ENCODE data around the gene SLC26A2. TPM values are rescaled to one million over a fixed set of nuclear protein-coding genes. Genes with fewer than 3 reads are reported as not detected.

SLC26A2 gene
- total RNA-seq, 1 experiment from 2014 or later, result 10.8 TPM

DNA sequence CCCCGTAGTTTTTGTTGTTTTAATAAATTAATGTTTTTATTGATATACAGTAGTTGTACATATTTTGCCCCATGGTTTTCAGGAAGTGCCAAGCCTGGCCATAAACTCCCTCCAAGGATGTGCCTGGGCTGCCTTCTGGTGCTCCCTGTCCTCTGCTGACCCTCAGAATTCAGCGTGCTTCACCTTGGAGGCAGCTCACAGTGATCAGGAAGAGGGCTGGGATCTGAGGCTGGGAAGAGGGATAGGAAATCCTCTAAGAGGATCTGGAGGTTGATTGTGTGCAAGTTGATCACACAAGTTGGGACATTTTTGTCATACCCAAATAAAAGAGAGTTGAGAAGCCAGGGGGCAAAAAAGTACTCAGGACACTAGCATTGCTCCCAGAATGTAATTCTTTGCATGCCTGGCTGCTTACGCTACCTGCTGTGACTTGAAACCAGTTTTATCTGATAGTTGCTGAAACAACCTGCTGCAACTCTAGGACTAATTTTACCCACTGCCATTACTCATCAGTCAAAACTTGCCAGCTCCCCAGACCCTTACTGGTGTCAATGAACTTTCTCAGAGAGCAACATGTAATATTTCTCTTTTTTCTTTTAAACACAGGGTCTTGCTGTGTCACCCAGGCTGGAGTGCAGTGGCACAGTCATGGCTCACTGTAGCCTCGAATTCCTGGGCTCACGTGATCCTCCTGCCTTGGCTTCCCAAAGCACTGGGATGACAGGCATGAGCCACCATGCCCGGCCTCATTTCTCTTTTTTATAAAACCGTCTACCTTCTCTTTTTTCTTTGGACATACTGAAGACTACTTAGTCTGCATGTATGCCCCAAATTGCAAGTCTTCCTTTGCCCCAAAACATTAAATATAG lies 44.9 kb upstream of the SLC26A2 start:
- Histone ChIP-seq H4K20me1 (ENCODE audit: low read length) (no peaks in the 10 kb centered on the region), H3K9ac (ENCODE audit: low read length) (no peak overlapping the region), H3K27me3 (ENCODE audit: low read length) (no peaks in the 10 kb centered on the region), H3K4me3 (ENCODE audit: low read length) (no peak overlapping the region), H3K4me1 (ENCODE audit: insufficient read depth, low read length) (0 out of 2 replicates have a peak, but pooled peaks cover 5% of the 10 kb centered on the region), H3K4me2 (ENCODE audit: low read length) (no peak overlapping the region), H3F3A (ENCODE audit: low read length, unreplicated experiment) (no peaks in the 10 kb centered on the region), H3K9me2 (replicated peaks; ENCODE audit: low read length) (no peaks in the 10 kb centered on the region), H2AFZ (ENCODE audit: low read length) (no peak overlapping the region), H3K79me2 (ENCODE audit: low read length) (no peaks in the 10 kb centered on the region), H3K27ac (ENCODE audit: low read length) (no peak overlapping the region), H3K36me3 (ENCODE audit: low read depth, low read length) (no peaks in the 10 kb centered on the region), H3K9me3 (ENCODE audit: low read length) (no peaks in the 10 kb centered on the region)
- intact Hi-C loops (cut with micrococcal nuclease), result no loop called here
- no TSS peak for BruUV-seq (replicated peaks)
- no peak for ATAC-seq
- CTCF ChIA-PET, result interaction anchor here (0.6 kb wide), 2 partner anchors 234 to 358 kb away, joined by 9 to 11 read pairs; no protein-coding TSS in a partner anchor
- POLR2A ChIA-PET (ENCODE audit: unreplicated experiment), result no interaction called here
- TF ChIP-seq, protein P1, sequence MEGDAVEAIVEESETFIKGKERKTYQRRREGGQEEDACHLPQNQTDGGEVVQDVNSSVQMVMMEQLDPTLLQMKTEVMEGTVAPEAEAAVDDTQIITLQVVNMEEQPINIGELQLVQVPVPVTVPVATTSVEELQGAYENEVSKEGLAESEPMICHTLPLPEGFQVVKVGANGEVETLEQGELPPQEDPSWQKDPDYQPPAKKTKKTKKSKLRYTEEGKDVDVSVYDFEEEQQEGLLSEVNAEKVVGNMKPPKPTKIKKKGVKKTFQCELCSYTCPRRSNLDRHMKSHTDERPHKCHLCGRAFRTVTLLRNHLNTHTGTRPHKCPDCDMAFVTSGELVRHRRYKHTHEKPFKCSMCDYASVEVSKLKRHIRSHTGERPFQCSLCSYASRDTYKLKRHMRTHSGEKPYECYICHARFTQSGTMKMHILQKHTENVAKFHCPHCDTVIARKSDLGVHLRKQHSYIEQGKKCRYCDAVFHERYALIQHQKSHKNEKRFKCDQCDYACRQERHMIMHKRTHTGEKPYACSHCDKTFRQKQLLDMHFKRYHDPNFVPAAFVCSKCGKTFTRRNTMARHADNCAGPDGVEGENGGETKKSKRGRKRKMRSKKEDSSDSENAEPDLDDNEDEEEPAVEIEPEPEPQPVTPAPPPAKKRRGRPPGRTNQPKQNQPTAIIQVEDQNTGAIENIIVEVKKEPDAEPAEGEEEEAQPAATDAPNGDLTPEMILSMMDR (conservative IDR thresholded peaks at IDR 0.05; ENCODE audit: low read depth, low read length), result no peak
- TF ChIP-seq EZH2 (IDR thresholded peaks at IDR 0.05; ENCODE audit: low read length, unreplicated experiment) (no peak), EZH2phosphoT487 (IDR thresholded peaks at IDR 0.05; ENCODE audit: borderline replicate concordance, low read length) (no peak)
- peak; percentile 56 for DNase-seq

- Histone ChIP-seq H3K9me3 (ENCODE audit: low read length) (no peaks in the 10 kb centered on the region), H3K9ac (ENCODE audit: low read length) (no peak overlapping the region), H3K4me2 (ENCODE audit: low read length) (no peak overlapping the region), H3K4me1 (ENCODE audit: insufficient read depth, low read length) (0 out of 2 replicates have a peak, but pooled peaks cover 5% of the 10 kb centered on the region), H3K36me3 (ENCODE audit: low read depth, low read length) (no peaks in the 10 kb centered on the region), H2AFZ (ENCODE audit: low read length) (no peak overlapping the region), H3K27ac (ENCODE audit: low read length) (no peak overlapping the region), H4K20me1 (ENCODE audit: low read length) (no peaks in the 10 kb centered on the region), H3K9me2 (replicated peaks; ENCODE audit: low read length) (no peaks in the 10 kb centered on the region), H3K79me2 (ENCODE audit: low read length) (no peaks in the 10 kb centered on the region), H3K4me3 (ENCODE audit: low read length) (no peak overlapping the region), H3K27me3 (ENCODE audit: low read length) (no peaks in the 10 kb centered on the region), H3F3A (ENCODE audit: low read length, unreplicated experiment) (no peaks in the 10 kb centered on the region)
- DNase-seq, result no peak
- no peak for ATAC-seq
- BruUV-seq (replicated peaks), result no TSS peak
- TF ChIP-seq EZH2 (IDR thresholded peaks at IDR 0.05; ENCODE audit: low read length, unreplicated experiment), result no peak
- TF ChIP-seq, protein P1 (conservative IDR thresholded peaks at IDR 0.05; ENCODE audit: low read depth, low read length), result no peak
- no peak for TF ChIP-seq EZH2phosphoT487 (IDR thresholded peaks at IDR 0.05; ENCODE audit: borderline replicate concordance, low read length)
- intact Hi-C loops (cut with micrococcal nuclease), result no loop called here
- POLR2A ChIA-PET (ENCODE audit: unreplicated experiment), result no interaction called here
- CTCF ChIA-PET, result interaction anchor here (0.6 to 0.7 kb wide), 2 partner anchors 11 to 359 kb away, joined by 7 to 9 read pairs; no protein-coding TSS in a partner anchor
Measured at GRCh38 chr5:149916334-149917072, 44.1 kb upstream of the SLC26A2 start.

Data from PC-3 (cell line).